Activated CD4-positive, alpha-beta T cell treated with anti-CD3 and anti-CD28 coated beads for 4 hours (primary cell): Measurements from ENCODE around the gene FNBP1L.
"Not testable (repeated sequence)": the region's sequence is repeated elsewhere in the genome, so short reads cannot be mapped to it uniquely, and the experiment has no call there.

Experiments
- DNase-seq, 2 donors: peaks; one replicate each; pipeline ENCODE4 v3.0.0-alpha.2; 2020

Gene FNBP1L

DNA sequence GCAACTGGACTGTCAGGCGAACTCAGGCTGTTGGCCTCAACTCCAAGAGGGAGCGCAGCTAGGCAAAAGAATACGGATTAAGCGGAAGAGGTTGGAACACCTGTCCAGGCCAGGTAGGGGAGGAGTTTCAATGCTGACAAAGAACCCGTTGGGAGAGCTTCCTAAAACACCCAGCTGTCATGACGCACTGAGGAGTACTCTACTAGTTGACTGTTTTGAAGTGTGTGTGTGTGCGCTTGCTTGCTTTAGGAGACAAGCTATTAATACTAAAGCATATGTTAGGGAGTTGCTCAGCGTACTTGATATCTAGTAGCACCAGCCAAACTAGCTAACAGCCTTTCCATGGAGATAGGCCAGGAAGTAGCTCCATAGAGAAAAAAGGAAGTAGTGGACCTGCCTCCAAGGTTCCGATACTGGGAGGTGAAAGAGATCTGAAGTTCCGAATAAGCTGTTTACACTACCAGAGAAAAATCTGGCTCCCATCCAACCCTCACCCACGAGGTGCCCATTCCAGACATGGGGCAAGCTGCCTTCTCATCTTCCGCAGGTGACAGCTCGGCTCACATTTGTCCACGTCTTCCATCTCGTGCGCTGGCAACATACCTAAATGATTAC is 974 bp upstream of the FNBP1L start:
- DNase-seq = peak in 1 of 2 donors; percentile 9

DNA sequence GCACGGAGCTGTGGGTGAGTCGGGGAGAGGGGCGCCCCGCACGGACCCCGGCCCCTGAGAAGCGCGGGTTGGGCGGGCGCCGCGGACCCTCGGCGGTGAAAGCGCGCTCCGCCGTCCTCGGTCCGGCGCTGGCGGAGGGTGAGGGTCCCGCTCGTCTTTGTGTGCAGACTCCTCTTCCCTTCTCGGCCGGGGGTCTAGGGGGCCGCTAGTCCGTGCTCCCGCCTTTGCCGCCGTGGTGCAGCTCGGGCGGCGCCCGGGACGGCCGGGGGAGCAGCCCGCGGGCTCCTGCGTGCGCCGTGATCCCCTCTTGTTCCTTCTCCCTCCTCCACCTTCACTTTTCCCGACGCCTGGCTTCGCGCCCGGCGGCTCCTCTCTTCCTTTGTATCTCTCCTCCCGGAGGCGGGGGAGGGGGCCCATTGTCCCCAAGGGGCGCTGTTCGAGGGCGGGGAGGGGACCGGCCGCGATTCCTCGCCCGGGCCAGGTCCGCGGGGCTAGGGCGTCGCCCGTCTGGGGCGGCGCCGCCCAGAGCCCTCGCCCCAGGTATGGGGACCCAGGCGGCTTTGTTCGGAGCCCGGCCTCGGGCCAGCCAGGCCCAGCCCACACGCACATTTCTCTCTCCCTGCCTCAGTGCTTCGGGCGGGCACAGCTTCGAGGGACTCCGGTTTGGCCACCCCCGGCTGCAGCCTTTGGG is 519 bp downstream of the FNBP1L start:
- no peak for DNase-seq

DNA sequence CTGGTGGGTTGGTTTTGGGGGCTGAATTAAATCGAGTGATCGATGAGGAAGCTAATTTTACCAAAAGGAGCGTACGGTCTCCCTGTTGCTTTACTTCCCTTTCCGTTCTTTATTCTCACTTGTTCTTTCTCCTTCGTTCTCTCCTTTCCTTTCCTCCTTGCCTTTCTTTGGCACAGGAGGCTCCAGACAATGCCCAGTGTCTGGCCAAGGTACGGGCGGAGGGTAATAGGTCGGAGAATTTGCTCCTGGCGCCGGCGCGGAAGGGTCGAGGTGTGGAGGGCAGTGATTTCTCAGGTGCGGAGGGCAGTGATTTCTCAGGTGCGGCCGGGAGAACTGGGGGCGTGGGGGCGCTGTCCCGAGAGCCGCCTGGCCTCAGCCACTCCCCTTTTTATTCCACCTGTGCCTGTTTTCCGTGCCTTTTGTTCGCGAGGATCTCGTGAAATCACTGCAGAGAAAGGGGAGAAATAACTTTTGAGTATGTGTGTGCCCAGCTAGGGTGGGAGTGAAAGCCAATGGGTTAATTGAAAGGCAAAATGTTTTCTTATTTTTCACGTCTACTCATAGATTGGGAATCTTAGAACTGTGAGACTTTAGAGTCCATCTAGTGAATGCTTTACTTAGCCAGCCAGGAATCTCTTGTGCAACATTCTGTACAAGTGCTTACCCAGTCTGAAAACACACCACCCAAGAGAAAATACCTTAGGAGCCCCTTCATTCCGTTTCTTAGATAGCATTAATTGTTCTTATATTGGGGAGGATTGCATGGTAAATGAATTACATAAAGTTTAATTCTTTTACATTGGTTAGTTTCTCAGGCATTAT is 1.3 kb downstream of the FNBP1L start:
- DNase-seq = no peak

DNA sequence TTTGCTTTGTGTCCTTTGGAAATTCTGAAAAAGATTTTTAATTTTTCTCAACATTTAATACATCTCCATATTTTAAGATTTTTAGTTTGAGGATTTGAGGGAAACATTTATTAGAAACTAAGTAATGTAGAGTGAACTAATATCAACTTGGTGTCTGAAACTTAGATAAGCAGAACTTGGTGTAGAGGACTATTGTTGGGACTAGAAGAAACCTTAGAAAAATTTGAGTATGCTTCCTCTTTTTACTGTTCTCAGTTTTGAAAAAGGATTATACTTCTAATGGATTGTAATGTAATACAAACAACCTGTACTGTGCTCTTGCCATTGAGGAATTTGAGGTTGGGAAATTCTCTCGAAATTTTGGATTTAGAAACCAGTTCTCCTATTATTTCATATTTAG is 2.4 kb downstream of the FNBP1L start:
- no peak for DNase-seq

DNA sequence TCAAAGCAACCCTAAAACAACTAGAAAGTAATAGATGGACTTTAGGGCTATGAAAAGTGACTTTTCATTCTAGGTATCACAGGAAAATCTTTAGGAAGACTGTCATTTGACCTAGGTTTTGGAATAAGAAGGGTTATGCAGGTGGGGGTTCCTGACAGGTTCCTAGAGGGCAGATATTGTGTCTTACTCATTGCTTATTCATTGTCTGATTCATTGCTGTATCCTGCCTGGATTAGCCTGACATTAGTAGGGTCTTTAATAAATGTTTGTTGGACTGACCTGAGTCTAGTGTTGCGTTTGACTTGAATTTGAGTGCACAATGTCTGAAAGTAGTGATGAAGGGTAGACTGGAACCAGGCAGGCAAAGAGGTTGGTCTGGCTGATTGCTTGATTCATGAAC is 6.0 kb downstream of the FNBP1L start:
- no peak for DNase-seq

DNA sequence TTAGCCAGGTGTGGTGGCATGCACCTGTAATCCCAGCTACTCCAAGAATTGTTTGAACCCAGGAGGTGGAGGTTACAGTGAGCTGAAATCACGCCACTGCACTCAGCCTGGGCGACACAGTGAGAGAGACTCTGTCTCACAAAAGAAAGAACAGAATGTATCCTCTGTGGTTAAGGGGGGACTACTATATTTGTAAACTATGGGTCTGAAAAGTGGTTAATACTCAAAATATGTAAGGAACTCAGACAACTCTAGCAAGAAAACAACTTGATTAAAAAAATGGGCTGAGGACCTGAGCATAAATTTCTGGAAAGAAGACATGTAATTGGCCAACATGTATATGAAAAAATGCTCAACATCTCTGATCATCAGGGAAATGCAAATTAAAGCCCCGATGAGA is 11.2 kb downstream of the FNBP1L start:
- no peak for DNase-seq

DNA sequence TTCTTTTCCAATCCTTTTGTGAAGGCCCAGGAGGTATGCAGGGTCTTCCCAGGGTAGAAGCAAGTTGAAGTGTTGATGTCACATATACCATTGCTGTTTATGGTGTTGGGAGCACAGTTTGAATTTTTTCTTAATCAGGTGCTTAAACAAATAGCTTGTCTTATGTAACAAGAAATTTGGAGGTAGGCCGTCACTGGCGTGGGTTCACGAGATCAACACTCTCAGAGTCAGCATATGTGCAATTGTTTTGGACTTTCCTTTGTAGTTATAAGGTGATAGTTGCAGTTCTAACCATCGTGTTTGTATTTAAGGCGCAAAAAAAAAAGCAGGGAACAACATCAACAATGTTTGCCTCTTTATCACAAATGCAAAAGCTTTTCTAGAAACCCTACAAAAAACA is 13.3 kb downstream of the FNBP1L start:
- DNase-seq = no peak

DNA sequence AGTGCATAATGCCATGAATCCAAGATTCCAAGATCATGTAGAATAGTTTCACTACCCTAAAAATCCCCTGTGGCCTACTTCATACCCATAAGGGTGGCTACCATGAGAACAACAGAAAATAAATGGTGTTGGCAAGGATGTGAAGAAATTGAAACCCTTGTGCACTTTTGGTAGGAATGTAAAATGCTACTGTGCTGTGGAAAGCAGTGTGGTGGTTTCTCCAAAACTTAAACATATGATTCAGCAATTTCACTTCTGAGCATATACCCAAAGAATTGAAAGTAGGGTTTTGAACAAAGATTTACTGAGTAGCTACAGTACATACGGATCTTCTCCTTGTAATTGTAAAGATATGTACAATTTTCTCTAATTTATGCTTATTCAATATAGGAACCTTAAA is 16.0 kb downstream of the FNBP1L start:
- DNase-seq = no peak

DNA sequence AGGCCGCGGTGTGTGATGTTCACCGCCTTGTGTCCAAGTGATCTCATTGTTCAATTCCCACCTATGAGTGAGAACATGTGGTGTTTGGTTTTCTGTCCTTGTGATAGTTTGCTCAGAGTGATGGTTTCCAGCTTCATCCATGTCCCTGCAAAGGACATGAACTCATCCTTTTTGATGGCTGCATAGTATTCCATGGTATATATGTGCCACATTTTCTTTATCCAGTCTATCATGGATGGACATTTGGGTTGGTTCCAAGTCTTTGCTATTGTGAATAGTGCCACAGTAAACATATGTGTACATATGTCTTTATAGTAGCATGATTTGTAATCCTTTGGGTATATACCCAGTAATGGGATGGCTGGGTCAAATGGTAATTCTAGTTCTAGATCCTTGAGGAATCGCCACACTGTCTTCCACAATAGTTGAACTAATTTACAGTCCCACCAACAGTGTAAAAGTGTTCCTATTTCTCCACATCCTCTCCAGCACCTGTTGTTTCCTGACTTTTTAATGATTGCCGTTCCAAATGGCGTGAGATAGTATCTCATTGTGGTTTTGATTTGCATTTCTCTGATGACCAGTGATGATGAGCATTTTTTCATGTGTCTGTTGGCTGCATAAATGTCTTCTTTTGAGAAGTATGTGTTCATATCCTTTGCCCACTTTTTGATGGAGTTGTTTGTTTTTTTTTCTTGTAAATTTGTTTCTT is 17.6 kb downstream of the FNBP1L start:
- DNase-seq = not testable (repeated sequence)

DNA sequence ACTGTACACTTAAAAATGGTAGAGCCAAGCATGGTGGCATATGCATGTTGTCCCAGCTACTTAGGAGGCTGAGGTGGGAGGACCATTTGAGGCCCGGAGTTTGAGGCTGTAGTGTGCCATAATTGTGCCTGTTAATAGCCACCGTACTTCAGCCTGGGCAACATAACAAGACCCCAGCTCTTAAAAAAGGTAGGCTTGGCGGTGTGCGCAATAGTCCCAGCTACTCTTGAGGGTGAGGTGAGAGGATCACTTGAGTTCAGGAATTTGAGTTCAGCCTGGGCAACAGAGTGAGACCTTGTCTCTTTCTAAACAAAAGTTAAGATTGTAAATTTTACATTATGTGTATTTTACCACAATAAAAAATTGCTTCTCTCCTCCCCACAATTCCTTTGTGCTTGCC is 19.7 kb downstream of the FNBP1L start:
- DNase-seq = no peak

DNA sequence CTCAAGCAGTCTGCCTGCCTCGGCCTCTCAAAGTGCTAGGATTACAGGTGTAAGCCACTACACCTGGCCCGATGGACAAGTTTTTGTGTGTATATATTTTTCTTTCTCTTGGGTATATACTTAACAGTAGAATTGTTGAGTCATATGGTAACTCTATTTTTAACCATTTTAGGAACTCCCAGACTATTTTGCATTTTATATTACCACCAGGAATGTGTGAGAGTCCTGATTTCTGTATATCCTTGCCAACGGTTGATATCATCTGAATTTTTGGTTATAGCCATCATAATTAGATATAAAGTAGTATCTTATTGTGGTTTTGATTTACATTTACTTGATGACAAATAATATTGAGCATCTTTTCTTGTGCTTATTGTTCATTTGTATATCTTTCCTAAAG is 20.7 kb downstream of the FNBP1L start:
- no peak for DNase-seq

DNA sequence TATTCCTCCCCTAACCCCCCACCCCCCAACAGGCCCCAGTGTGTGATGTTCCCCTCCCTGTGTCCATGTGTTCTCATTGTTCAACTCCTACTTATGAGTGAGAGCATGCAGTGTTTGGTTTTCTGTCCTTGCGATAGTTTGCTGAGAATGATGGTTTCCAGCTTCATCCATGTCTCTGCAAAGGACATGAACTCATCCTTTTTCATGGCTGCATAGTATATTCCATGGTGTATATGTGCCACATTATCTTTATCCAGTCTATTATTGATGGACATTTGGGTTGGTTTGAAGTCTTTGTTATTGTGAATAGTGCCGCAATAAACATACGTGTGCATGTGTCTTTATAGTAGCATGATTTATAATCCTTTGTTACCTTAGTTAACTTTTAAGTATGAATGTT is 21.3 kb downstream of the FNBP1L start:
- DNase-seq = not testable (repeated sequence)

DNA sequence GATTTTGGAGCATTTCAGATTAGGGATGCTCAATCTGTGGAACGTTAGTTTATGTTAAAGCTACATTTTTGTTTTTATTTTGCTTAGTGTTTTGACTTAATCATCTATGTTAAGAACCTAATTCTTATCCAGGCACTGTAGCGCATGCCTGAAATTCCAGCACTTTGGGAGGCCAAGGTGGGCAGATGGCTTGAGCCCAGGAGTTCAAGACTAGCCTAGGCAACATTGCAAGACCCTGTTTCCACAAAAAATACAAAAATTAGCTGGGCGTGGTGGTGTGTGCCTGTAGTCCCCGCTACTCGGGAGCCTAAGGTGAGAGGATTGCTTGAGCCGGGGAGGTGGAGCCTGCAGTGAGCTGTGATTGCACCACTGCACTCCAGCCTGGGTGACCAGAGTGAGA is 23.4 kb downstream of the FNBP1L start:
- no peak for DNase-seq

DNA sequence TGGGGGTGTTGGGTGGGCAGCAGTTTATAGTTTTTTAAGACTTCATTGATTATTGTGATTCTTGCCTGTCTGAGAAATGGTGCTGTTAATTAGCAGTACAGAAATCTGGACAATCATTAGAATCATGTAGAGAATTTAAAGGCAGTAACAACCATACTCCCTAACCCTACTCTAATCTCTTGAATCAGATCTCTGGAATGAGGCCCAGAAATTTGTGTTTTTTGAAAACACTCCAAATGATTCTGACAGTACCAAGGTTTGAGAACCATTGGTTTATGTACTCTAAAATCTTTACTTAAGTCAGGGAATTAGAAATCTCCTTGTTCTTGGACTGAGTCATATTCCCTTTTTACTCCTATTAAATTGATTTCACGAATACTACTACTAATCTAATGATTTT is 24.0 kb downstream of the FNBP1L start:
- DNase-seq = no peak

DNA sequence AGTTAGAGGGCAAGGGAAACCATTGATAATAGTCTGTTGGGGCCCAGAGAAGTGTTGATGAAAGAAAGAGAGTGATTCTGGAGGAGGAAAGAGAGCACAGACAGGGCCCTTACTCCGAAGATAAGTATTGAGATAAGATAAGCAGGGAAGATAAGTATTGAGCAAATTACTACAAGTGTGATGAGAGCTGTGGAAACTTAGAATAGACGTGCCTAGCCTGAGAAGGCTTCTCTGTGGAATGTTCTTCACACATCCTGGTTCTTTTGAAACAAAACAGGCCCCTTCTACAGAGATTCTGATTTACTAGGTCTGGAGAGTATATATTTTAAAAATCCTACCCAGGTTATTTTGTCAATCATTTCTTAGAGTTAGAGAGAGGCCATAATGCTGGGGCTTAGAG is 26.4 kb downstream of the FNBP1L start:
- no peak for DNase-seq

DNA sequence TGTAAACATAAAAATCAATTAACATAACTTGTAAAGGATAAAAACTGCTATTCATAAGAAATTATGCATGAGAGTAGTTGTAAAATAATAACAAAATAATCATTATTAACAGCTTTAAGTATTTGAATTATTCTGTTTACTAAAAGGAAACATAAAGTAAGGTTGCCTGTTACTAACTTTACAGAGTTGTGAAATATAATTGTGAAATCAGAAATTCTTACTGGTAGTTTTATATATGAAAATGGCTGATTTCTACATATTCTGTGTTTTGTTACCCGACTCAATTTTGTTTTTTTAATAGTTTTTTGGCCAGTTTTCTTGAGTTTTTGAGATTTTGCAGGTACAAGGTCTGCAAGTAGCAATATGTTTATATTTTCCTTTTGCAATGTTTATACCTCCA is 27.8 kb downstream of the FNBP1L start:
- no peak for DNase-seq

DNA sequence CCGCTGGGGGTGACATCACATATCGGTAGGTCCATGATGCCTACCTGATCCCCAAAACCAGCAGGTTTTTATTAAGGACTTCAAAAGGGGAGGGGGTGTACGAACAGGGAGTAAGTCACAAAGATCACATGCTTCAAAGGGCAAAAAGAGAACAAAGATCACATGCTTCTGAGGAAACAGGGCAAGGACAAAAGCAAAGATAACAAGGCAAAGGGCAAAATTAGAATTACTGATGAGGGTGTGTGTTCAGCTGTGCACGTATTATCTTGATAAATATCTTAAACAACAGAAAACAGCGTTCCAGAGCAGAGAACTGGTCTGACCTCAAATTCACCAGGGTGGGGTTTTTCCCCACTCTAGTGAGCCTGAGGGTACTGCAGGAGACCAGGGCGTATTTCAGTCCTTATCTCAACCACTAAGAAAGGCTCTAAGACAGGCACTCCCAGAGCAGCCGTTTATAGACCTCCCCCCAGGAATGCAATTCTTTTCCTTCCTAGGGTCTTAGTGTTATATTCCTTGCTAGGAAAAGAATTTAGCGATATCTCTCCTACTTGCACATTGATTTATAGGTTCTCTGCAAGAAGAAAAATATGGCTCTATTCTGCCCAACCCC is 31.3 kb downstream of the FNBP1L start:
- not testable (repeated sequence) for DNase-seq

DNA sequence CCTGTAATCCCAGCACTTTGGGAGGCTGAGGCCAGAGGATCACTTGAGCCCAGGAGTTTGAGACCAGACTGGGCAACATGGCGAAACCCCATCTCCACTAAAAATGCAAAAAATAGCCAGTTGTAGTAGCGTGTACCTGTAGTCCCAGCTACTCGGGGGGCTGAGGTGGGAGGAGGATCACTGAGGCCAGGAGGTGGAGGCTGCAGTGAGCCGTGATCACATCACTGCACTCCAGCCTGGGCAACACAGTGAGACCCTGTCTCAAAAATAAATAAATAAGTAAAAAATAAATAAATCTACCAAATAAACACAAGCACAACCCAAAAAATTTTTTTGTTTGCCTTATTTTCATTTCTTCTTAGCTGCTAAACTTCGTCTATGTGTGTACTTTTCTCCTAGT is 34.0 kb downstream of the FNBP1L start:
- not testable (repeated sequence) for DNase-seq

DNA sequence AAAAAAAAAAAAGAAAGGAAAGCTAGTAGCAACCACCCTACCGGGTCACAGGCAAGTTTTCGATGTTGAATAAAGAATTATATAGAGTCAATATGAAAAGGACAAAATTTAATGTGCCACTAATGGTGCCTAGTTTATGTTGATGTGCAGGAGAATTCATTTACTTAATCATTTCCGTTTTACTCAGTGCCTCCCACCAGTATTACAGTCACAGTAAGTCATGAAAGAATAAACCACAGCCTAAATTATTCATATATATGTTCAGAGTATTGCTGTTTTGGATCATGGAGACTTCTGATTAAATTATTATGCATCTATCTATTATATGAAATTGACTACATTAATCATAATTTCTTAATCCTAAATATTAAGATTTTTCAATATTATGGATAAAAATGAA is 35.3 kb downstream of the FNBP1L start:
- no peak for DNase-seq

DNA sequence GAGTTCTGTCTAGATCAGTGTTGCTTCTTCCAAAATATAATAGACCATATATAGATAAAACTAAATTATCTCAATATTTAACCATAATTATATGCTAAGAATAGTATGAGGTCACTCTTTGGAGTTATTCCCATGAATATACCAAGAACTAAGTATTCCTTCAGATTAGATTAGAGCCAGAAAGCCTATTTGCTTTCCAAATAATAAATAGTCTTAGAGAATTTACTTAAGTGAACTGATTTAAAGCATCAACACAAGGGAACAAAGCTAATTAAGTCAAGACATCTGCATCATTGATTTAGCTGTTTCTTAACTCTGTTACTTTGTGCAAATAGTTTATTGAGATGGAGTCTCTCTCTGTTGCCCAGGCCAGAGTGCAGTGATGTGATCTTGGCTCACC is 35.7 kb downstream of the FNBP1L start:
- no peak for DNase-seq

DNA sequence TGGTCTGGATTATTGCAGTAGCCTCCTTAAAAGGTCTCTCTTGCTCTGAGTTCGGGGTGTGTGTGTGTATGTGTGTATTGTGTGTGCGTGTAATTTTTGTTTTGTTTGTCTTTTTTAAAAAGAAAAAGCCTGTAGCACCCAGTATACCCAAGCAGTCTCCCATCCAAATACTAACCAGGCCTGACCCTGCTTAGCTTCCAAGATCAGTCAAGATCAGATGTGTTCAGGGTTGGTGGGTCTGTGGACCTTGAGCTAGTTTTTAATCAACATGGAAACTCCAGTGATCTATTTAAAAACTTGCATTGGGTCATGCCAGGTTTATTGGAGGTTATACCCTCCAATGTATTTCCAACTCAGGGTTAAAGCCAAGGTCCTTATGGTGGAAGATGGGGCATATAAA is 40.3 kb downstream of the FNBP1L start:
- DNase-seq = no peak

DNA sequence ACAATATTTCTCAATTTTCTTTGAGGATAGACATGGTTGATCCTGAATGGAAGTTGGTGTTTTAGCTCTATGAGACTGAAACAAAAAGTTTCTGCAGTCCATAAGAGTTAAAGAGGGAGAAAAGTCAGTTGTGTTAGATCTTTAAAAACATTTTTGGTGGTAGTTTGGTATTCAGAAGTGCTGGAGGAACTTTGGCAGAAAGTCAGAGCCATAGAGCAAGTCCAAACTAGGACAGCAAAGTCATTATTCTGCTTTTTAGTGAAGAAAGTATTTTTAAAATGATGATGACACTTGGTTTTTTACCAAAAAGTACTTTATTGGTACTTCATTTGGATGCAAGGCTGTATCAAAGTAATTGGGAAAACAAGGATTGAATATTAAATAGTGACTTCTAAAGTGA is 41.8 kb downstream of the FNBP1L start:
- no peak for DNase-seq

DNA sequence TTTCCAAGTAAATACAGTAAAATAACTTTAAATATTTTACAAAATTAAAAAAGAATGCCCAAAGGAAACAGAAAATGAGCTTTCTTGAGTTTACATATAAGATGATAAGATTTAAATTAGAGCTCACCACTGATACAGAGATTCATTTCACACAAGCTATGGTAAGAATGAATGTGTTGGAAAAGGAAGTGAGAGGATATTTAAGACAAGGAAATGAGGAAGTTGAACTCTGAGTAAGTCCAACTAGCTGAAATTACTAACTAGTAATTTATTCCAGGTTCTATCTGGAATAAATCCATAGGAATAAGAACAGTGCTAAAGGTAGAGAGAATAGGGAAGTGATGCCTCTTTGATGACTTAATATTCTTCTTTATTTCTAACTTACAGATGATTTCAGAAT is 42.4 kb downstream of the FNBP1L start:
- no peak for DNase-seq
